CD4-positive, alpha-beta T cell treated with Interleukin-12 subunit alpha and Interleukin-12 subunit beta, for 1 hour (primary cell): Measurements from ENCODE around the gene PLXNB3.
A peak's percentile ranks its signal among the peaks of the same experiment; 100 is the strongest.

Experiments
- DNase-seq: peaks from one replicate; pipeline ENCODE4 v3.0.0-alpha.2; 2020

Gene PLXNB3

DNA sequence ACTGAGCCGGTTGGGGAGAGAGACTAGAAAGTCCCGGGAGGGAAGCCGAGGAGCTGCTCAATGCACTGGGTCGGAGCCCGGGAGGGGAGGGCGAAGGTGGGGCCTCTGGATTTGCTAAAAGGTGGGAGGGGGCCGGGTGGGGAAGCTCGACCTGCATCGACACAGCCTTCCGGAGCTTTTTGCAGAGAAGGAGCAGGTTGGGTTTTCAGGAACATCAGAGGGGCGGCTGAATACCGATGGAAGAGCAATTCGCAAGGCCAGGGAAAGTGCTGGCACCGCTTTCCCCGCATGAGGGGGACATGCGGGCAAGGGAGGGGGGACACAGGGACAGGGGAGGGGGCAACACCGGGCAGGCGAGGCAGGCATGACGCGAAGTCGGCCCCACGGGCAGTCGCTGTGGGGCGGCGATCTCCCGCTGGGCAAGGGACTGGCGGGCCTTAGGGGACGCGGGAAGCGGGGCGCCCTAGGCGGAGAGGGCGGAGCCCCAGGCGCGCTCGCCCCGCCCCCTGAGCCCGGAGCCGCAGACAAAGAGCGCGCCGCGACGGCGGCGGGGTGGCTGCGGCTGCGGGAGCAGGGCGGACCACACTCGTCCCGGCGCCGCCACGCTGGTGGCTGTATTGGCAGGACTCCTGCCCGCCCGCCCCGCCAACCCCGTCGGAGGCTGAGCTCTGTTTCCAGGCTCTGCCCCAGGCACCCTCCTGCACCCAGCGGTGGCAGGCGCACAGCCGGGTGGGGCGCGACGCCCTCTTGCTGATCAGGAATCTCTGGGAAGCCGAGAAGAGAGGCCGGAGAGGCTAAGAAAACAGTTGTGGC is 54.7 kb downstream of the PLXNB3 start:
- peak; percentile 63 for DNase-seq

DNA sequence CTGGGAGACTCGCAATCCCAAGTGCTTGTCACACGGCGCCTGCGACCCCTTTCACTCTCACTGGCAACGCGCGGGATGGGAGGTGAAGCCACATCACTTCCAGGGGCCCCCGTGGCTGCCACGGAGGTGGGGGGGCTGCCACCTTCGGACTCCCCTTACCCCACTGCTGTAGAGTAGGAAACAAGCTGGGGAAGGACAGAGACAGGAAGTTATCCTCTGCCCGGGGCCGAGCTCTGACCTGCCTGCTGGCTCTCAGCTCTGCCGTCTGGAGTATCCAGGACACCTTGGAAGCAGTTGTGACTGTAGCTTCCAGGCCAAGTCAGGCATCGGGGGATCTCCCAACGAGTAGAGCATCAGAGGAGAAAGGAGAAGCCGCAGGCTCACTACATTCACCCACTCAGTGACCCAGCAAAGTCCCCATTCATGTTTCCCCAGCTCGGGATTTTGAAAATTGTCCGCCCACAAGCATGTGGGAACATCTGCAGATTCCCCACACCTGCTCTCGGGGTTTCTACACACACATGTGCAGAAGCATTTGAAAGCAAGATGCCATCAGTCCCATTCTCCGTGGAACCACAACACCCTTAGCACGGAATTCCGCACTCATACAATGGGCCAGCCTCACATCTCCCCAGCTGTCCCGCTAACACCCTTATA is 55.5 kb downstream of the PLXNB3 start:
- DNase-seq, result no peak

DNA sequence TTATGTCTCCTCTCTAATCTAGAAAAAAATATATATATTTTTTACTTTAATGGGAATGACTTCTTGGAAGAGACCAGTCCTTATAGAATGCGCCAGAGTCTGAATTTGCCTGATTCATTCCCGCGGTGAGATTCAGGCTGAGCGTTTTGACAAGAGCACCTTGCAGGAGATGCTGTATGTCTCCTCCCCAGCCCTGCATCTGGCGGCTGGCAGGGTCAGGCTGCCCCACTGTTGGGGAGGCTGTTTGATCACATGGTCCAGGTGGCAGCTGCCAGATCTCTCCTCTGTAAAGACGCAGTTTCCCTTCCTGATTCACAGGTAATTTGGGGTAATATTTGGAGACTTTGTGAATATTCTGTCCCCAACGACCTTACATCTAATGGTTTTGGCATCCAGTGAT is 56.6 kb downstream of the PLXNB3 start:
- no peak for DNase-seq

DNA sequence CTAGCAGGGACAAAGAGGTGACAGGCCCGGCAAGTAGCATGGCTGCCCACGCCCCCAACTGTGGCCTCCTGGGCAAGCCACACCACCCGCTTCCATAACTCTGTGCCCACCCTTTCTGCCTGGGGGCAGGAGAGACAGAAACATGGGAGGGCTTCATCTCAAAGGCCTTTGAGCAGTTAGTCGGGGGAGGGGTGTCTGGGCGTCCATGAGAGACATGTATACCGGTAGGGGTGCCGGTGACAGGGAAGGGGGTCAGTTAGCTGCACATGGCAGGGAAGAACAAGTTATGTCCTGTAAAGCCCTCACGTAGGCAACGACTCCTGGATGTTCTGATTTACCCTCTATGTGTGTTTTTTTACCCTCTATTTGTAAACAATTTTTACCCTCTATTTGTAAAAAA is 57.0 kb downstream of the PLXNB3 start:
- DNase-seq, result no peak

DNA sequence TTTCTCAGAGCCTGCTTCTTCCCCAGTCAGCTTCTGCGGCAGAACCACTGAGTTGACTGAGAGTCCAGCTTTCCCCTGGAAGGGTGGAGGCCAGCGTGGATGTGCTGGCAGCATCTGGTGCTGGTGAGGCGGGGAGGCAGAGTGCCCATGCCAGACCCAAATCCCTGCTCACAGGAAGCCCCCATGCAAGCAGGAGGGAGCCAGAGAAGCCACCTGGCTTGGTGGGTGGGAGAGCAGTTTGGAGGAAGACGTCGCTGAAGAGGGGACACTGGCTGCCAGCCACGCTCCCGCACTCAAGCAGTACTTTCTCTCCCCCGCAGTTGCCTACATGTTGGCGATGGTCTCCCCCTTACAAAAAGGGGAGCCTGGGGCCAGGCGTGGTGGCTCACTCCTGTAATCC is 60.3 kb downstream of the PLXNB3 start:
- DNase-seq, result no peak

DNA sequence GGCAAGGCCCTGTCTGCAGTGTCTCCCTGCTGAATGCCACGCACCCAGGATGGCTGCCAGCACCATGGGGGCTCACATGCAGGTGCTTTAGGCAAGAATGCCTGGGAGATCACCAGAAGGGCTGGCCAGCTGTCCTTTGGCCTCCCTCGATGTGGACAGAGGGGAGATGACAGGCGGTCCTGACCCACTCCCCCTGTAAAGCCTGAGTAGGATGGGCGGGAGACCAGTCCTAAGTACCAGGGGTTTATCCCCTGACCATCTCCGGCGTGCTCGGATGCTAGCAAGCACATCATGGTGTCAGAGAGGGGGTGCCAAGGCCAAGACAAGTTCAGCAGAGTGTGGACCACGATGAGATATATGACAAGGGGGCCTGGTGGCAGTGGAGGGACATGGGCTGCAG is 61.0 kb downstream of the PLXNB3 start:
- no peak for DNase-seq
